ENCODE data around the gene EPHA4.

Gene EPHA4

GRCh38 chr2:221501210-221501882 lies 70.8 kb downstream of the EPHA4 start:
- DNase-seq, result no peak

GRCh38 chr2:221500501-221501209 lies 71.4 kb downstream of the EPHA4 start:
- DNase-seq, result no peak

GRCh38 chr2:221495731-221496130 lies 76.4 kb downstream of the EPHA4 start:
- no peak for DNase-seq

GRCh38 chr2:221494556-221494955 lies 77.5 kb downstream of the EPHA4 start:
- no peak for DNase-seq

- no peak for DNase-seq
These were observed 78.7 kb downstream of the EPHA4 start for GRCh38 chr2:221493391-221493790.

- DNase-seq, result no peak
These were observed 79.5 kb downstream of the EPHA4 start for GRCh38 chr2:221492636-221493035.

GRCh38 chr2:221490506-221491060 lies 81.5 kb downstream of the EPHA4 start:
- no peak for DNase-seq

GRCh38 chr2:221488136-221488807 lies 83.8 kb downstream of the EPHA4 start:
- no peak for DNase-seq

GRCh38 chr2:221486106-221486505 lies 86.0 kb downstream of the EPHA4 start:
- DNase-seq, result no peak

GRCh38 chr2:221485503-221485870 lies 86.6 kb downstream of the EPHA4 start:
- no peak for DNase-seq

GRCh38 chr2:221484761-221485502 lies 87.2 kb downstream of the EPHA4 start:
- no peak for DNase-seq

- no peak for DNase-seq
These were observed 89.2 kb downstream of the EPHA4 start for GRCh38 chr2:221482666-221483455.

- DNase-seq, result no peak
These were observed 91.3 kb downstream of the EPHA4 start for GRCh38 chr2:221480821-221481220.

GRCh38 chr2:221480163-221480562 lies 91.9 kb downstream of the EPHA4 start:
- DNase-seq, result no peak

GRCh38 chr2:221478485-221478863 lies 93.6 kb downstream of the EPHA4 start:
- no peak for DNase-seq

GRCh38 chr2:221477714-221478484 lies 94.2 kb downstream of the EPHA4 start:
- DNase-seq, result no peak

GRCh38 chr2:221476195-221476594 lies 95.9 kb downstream of the EPHA4 start:
- no peak for DNase-seq

- DNase-seq, result no peak
These were observed 98.7 kb downstream of the EPHA4 start for GRCh38 chr2:221473451-221473850.

- DNase-seq, result no peak
These were observed 103.8 kb downstream of the EPHA4 start for GRCh38 chr2:221468317-221468716.

GRCh38 chr2:221467610-221468009 lies 104.5 kb downstream of the EPHA4 start:
- DNase-seq, result no peak

- DNase-seq, result no peak
These were observed 105.4 kb downstream of the EPHA4 start for GRCh38 chr2:221466744-221467143.

- no peak for DNase-seq
These were observed 106.3 kb downstream of the EPHA4 start for GRCh38 chr2:221465776-221466175.
